Mucosa of stomach (tissue), 1 donor: ENCODE results near the gene ACOT7.

Source experiments
- H3K27me3 ChIP-seq: one replicate; pipeline ENCODE4 v1.7.0; 2013; ENCODE audit warnings: mild to moderate bottlenecking, low read length; ENCODE audit not compliant: control insufficient read depth, insufficient read depth
- H3K36me3 ChIP-seq: one replicate; pipeline ENCODE4 v1.7.0; 2013; ENCODE audit warnings: low read length; ENCODE audit not compliant: control insufficient read depth, insufficient read depth
- H3K4me1 ChIP-seq: one replicate; pipeline ENCODE4 v1.7.0; 2013; ENCODE audit warnings: mild to moderate bottlenecking, low read length; ENCODE audit not compliant: control insufficient read depth, insufficient read depth
- H3K4me3 ChIP-seq: one replicate; pipeline ENCODE4 v1.7.0; 2013; ENCODE audit warnings: low read length
- H3K9ac ChIP-seq: one replicate; pipeline ENCODE4 v1.7.0; 2013; ENCODE audit warnings: mild to moderate bottlenecking, low read length, moderate library complexity
- H3K9me3 ChIP-seq: one replicate; pipeline ENCODE4 v1.7.0; 2013; ENCODE audit warnings: mild to moderate bottlenecking, low read length, moderate library complexity; ENCODE audit not compliant: control insufficient read depth
- donor health status: Pancreatic carcinoma.

ACOT7 gene

DNA sequence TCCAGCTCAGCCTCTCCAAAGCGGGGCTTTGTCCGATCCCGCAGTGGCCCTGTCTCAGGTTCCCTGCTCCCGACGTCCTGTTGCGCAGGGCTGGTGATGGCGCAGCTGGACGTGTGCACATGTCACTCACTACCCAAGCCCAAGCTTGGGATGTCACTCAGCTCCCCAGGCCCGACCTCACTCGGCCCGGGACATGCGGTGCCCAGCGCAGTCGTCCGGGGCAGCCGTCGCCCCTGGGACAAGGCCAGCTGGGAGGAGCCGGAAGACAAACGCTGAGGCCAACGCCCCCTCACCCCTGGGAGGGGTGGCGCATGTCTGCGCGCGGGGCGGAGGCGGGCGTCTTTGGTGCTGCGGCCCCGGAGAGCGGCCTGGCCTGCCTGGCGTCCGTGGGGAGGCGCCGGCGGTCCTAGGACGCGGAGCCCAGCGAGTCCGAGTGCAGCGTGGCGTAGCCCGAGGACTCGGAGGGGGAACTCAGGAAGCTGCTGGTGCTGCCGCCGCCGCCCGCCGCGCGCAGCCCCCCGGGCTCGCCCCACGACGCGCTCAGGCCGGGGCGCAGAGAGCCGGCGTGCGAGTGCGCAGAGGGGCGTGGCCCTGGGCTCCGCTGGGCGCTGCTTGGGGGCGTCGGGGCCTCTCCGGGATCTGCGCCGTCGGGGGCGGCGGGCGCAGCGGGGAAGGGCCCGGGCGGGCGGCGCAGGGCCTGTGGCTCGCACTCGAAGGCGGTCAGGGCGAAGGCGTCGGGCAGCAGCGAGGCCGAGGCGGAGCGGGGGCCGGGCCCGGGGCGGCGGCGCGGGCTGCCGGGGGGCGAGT is 144.4 kb downstream of the ACOT7 start:
- Histone ChIP-seq H3K9me3 (no peaks in the 10 kb centered on the region), H3K4me3 (no peak overlapping the region), H3K36me3 (no peaks in the 10 kb centered on the region), H3K9ac (no peak overlapping the region), H3K4me1 (peaks cover 27% of the 10 kb centered on the region), H3K27me3 (peaks cover 62% of the 10 kb centered on the region)

DNA sequence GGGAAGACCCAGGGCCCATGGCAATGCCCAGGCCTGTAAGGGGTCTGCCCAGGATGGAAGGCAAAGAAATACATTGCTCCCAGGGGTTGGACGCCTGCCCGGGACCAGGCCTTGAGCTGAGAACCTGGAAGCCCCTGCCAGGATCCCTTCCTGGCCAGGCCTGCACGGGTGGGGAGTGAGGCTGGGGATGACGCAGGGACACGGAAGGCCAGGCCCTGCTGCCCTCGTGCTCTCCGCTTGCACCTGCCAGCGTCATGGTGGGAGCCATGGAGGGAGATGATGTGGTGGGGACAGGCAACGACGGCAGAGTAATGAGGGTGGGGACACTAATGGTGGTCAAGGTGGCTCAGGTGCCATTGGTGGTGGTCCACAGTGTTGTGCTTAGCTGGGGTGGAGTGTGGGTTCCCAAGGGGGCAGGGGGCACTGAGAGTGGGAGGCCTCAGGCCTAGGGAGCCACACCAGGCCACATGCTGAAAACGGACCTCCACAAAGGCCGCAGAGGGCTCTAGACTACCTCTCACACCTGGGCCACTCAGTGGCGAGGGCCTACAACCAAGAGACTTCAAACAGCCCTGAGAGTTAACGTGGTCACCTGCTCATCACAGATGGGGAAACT is 145.3 kb downstream of the ACOT7 start:
- Histone ChIP-seq H3K9me3 (no peaks in the 10 kb centered on the region), H3K27me3 (peaks cover 70% of the 10 kb centered on the region), H3K9ac (no peak overlapping the region), H3K4me3 (no peak overlapping the region), H3K36me3 (no peaks in the 10 kb centered on the region), H3K4me1 (peaks cover 27% of the 10 kb centered on the region)

DNA sequence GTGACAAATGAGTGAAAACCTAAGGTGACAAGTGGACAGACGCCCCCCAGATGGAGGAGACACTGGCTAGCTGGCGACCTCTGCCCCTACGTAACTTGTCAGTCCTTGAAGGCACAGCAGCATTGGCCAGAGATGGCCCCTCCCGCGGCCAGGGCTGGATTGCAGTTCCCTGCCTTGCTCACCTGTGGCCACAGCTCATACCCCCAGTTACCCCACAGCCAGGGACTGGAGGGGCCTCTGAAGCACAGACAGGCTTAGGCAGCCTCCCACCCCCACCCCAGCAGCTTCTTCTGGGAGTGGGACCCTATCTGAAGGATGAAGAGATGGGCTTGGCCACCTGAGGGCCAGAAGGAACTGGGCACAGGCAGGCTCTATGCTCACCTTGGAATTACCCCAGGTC is 145.9 kb downstream of the ACOT7 start:
- no peaks in the 10 kb centered on the region for H3K9me3 ChIP-seq
- H3K36me3 ChIP-seq, result no peaks in the 10 kb centered on the region
- H3K4me3 ChIP-seq, result no peak overlapping the region
- peaks cover 27% of the 10 kb centered on the region for H3K4me1 ChIP-seq
- H3K9ac ChIP-seq, result no peak overlapping the region
- H3K27me3 ChIP-seq, result peaks cover 76% of the 10 kb centered on the region

DNA sequence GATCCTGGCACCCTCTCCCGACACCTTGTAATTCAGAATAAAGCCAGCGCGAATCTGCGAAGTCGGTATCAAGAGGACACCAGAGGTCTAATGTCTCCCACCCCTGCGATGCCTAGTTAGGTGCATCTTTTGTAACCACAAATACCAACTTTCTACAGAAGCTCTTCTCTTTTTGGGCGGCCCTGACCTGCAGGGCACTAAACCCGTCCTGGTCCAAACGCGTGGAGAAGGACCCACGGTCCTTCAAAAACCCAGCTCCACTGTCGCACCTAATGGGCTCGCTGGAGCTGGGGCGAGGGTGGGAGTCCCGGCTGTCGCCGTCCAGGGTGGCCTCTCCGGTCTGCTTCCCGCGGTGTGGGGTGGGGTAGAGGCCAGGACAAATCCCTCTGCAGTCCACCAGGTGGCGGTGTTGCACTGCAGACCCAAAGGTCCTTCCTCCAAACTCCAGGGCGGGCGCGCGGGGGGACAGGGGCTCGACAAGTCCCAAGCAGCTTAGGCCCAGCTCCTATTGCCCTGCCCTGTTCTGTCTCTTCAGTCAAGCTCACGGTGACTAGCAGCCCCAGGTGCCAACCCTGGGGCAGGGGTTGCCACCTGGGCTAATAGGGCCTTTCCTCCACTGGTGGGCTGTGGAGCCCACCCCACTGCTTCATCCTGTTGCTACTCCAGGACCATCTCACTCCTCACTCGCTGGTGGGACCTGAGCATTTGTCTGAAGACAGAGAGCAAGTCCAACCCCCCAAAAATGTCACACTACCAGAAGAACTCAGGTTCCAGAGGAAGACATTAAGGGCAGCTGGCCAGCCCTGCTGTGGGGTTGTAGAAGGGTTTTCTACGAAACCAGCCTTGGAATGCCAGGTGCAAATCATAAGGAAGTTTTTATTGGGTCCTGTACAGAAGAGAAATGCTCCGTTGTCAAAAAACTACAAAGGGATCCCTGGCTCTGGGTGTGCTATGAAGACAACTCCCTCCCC is 146.8 kb downstream of the ACOT7 start:
- Histone ChIP-seq H3K36me3 (no peaks in the 10 kb centered on the region), H3K4me1 (peaks cover 27% of the 10 kb centered on the region), H3K9ac (no peak overlapping the region), H3K27me3 (peaks cover 81% of the 10 kb centered on the region), H3K4me3 (no peak overlapping the region), H3K9me3 (no peaks in the 10 kb centered on the region)

DNA sequence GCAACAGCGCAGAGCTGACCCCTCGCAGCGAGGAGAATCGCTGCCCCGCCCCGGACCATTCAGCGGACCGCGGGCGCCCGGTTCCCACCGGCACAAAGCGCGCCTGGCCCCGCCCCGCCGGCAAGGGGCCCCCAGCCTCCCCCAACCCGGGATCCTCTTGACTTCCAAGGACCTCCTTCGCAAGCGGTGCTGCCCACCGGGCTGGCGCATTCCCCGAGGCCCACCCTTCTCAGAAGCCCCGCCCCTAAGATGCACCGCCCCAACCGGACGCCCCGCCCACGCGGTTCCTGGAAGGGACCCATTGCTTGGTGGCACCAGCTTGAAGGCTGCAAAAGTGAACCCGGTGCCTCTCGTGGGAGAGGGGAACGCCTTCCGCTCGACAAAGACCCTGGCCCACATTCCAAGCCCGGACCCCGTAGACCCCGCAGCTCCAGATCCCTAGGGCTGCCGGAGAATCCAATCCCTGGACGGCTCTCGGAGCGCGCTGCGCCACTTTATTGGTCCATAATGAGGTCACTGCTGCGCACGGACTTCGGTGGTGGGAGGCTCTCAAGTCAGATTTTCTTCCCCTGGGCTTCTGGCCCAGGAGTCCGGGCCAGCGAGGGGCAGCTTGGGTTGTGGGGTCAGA is 147.6 kb downstream of the ACOT7 start:
- H3K27me3 ChIP-seq, result peaks cover 82% of the 10 kb centered on the region
- no peaks in the 10 kb centered on the region for H3K9me3 ChIP-seq
- no peak overlapping the region for H3K9ac ChIP-seq
- no peak overlapping the region for H3K4me3 ChIP-seq
- no peaks in the 10 kb centered on the region for H3K36me3 ChIP-seq
- H3K4me1 ChIP-seq, result peaks cover 27% of the 10 kb centered on the region

DNA sequence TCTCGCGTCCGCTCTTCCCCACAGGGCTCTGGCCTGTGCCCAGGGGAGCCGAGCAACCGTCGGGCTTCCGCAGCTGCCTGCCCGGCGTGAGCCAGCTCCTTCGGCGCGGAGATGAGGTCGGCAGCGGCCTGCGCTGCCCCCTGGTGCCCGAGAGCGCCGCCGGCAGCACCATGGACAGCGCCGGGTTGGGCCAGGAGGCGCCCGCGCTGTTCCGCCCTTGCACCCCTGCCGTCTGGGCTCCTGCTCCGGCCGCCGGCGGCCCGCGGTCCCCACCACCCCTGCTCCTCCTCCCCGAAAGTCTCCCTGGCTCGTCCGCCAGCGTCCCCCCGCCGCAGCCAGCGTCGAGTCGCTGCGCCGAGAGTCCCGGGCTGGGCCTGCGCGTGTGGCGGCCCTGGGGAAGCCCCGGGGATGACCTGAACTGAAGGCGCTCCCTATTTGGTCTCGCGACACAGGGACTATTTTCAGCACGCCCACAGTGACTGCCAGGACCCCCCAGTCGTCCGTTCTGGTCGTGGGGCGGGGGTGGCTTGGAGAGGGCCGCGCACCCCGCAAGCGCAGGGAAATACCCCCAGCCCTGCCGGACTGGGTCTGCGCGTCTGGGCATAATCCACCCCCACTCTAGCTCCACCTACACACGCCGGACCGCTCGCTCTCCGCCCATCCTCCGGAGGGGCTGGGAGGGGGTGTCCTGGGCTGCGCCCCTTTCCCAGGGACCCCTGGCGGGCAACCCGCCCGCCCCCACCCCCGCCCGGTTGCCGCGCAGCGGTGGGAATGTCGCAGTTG is 148.3 kb downstream of the ACOT7 start:
- Histone ChIP-seq H3K9ac (no peak overlapping the region), H3K9me3 (no peaks in the 10 kb centered on the region), H3K36me3 (no peaks in the 10 kb centered on the region), H3K4me1 (peaks cover 27% of the 10 kb centered on the region), H3K4me3 (no peak overlapping the region), H3K27me3 (peaks cover 83% of the 10 kb centered on the region)

DNA sequence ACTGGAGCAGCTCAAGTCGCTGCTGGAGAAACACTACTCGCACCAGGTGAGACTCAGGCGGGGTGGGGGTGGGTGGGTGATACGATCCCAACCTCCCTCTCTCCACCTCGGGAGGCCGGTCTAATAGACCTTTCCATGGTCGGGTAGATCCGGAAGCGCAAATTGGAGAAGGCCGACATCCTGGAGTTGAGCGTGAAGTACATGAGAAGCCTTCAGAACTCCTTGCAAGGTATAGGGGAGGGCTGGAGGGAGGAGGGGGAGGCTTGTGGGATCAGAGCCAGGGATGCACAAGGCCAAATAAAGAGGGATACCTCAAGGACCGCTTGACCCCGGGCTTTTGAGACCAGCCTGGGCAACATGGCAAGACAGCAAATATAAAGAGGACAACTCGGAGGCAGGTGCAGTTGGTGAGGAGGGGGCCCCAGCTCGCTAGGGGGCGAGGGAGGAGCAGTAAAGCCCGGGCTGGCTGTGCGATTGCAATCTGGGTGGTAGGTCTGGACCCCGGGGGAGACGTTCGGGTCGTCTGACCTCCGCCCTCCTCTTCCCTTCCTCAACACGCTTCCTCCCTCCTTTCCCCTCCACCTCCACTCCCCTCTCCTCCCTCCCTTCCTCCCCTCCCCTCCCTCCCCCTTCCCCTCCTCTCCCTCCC is 149.0 kb downstream of the ACOT7 start:
- H3K27me3 ChIP-seq, result peaks cover 81% of the 10 kb centered on the region
- H3K9ac ChIP-seq, result no peak overlapping the region
- H3K4me1 ChIP-seq, result peaks cover 22% of the 10 kb centered on the region
- H3K36me3 ChIP-seq, result no peaks in the 10 kb centered on the region
- H3K9me3 ChIP-seq, result no peaks in the 10 kb centered on the region
- H3K4me3 ChIP-seq, result no peak overlapping the region

DNA sequence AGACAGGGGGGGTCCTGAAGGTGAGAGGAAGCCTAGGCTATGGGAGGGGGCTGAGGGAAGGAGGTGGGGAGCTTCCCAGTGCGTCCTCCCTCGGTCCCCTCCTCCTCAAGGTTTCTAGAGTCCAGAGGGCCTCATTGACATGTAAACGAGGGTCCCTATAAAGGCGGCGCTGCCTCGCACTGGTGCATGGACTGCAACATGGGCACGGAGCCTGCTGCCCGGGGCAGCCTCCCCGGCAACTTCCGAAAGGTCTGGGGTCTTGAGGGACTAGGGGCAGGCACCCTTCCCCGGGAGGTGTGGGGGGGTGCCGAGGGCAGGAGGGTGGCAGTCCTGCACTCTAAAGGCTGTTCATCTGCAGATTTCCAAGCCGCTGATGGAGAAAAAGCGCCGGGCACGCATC is 149.6 kb downstream of the ACOT7 start, which contains the start of gene HES3:
Gene HES3, plus strand, starts transcription at position 187 of the 400 bp plus-strand sequence. Its CDS starts 187 bp downstream, at position 374.
- H3K4me3 ChIP-seq, result no peak within 1 kb of the TSS
- H3K9me3 ChIP-seq, result no peaks in the 10 kb centered on the region
- no peaks in the 10 kb centered on the region for H3K36me3 ChIP-seq
- H3K9ac ChIP-seq, result no peak within 1 kb of the TSS
- H3K27me3 ChIP-seq, result peaks cover 83% of the 10 kb centered on the region
- H3K4me1 ChIP-seq, result peaks cover 20% of the 10 kb centered on the region

DNA sequence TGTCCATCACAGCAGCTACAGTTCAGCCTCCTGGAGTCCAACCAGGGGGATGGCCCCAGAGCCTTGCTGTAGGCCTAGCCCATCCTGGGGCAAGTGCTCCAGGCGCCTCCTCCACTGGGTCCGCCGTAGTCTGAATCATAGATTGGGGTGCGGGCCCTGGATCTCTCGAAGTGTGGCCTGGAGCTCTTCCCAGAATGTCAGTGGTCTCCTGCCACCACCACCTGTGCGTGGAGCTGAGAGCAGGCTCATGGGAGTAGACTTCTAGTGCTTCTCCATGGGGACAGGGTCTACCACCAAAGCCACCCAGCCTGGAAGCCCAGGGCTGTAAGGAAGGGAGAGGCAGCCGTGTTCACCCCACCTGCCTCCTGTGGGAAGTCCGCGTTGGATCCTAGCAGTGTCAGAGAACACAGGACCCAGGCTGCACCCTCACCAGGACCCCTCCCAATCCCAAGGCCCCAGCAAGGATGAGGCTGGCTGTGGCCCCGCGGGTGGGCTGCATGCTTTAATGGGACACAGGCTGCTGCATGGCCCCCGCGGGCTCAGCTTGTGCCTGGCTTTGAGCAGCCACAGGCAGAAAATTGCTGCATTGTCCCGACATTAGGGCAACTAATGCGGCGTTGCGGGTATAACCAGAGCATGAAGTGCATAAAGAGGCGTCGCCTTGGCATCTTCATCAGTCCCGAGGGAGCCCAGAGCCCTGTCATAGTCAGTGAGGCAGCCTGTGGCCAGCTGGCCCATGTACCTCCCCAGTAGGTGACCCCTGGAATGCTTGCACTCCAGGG is 150.3 kb downstream of the ACOT7 start:
- Histone ChIP-seq H3K27me3 (peaks cover 81% of the 10 kb centered on the region), H3K9me3 (no peaks in the 10 kb centered on the region), H3K9ac (no peak overlapping the region), H3K4me3 (no peak overlapping the region), H3K4me1 (peaks cover 17% of the 10 kb centered on the region), H3K36me3 (no peaks in the 10 kb centered on the region)
